ENCODE data around the gene PIP4K2C.

PIP4K2C gene

DNA sequence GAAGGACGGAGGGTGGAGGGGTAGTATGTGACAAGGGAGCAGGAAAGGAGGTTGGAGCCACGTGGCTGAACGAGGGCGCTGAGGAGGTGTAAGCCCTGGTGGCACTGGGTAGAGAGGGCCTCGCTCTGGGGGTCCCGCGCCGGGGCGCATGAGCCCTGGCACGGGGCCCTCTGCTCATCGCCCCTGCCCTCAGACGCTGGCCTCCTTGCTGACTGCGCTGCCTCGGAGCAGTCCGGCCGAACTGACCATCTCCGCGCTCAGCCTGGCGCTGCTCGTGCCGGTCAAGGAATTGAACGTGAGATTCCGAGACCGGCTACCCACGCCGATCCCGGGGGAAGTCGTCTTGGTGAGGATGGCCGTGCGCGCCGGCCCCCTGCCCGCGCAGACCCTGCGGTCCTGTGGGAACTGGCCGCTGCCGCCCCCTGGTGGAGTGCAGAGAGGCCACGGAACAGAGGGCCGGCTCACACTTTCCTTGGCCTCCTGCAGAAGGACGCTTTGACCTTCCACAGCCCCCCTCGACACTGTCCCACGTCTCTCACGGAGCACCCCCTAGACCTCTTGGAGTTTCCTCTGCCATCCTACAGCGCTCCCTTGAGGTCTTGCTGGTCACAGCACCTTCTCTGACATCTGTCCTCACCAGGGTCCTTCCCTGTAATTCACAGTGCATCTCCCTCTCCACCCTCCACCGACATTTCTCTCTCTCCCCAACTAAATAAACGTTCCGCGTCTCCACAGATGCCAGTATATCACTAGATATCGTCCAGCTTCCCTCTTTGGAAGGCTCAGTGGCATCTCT is 30.7 kb downstream of the PIP4K2C start:
- no peak for DNase-seq (ENCODE audit: low read depth)

DNA sequence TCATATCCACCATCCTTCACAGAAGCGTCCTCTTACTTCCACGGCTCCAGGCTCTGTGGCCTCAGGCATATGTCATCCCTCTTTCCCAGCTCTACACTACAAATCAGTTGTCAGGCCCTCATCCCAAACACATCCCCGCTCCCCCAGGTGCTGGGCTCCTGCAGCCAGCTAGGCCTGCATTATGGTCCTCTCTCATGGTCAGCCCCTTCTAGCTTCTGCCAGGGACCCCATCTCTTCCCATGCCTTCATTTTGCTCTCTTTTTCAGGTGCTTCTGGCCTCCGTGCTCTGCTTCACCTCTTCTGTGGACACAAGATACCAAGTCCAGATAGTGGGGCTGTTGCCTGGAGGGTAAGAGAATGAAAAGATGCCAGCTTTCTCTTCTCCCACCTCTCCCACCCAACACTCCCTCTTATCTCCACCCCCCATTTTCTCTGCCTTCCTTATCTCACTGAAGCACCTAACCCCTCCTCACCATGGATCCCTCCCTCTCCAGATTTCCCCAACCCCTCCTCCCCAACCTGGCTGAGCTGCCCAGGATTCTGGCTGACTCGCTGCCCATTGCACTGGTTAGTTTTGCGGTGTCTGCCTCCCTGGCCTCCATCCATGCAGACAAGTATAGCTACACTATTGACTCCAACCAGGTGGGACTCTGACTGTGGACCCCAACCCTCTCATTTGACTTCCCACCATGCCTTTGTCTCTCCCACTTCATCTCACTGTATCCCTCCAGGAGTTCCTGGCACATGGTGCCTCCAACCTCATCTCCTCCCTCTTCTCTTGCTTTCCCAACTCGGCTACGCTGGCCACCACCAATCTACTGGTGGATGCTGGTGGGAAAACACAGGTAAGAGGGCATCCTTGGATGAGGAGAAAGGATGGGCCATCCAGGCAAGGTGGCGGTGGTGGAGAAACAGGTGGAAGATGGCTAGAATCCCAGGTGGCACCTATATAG is 31.6 kb downstream of the PIP4K2C start:
- DNase-seq (ENCODE audit: low read depth) = no peak

DNA sequence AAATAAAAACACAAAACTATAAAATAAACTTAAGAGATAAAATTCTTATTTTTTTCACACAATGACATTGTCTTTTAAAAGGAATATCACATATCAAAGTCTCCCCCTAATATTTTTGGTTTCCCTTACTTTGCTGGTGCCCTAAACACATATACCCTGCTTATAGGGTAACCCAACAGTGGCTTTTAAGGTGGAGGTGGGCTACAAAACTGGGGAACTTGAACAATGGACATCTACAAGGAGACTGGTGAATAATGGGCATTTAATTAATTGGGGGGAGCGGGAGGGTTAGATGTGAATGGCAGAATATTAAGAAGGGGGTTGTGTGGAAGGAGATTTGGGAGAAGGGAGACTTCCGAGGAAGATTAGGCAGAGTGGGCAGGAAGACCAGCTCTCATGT is 32.4 kb downstream of the PIP4K2C start:
- no peak for DNase-seq (ENCODE audit: low read depth)

DNA sequence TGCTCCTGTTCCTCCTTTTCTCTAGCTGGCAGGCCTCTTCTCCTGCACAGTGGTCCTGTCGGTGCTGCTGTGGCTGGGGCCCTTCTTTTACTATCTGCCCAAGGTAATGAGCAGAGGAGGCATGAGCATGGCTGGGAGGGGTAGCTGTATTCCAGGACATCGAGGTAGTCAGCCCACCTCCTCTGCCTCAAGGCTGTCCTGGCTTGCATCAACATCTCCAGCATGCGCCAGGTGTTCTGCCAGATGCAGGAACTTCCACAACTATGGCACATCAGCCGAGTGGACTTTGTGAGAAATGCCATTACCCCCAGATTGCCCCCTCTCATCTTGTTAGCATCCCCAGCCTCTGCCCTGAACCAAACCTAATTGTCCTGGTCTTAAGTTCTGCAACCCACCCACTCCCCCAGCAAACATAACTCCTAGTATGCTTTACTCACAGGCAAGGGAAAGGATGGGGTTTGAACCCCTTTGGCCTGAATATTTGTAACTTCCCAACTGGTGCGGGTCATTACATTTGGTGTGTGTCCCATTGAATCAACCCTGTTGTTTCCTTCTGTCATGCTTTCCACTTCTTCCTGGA is 32.9 kb downstream of the PIP4K2C start:
- DNase-seq (ENCODE audit: low read depth) = no peak

DNA sequence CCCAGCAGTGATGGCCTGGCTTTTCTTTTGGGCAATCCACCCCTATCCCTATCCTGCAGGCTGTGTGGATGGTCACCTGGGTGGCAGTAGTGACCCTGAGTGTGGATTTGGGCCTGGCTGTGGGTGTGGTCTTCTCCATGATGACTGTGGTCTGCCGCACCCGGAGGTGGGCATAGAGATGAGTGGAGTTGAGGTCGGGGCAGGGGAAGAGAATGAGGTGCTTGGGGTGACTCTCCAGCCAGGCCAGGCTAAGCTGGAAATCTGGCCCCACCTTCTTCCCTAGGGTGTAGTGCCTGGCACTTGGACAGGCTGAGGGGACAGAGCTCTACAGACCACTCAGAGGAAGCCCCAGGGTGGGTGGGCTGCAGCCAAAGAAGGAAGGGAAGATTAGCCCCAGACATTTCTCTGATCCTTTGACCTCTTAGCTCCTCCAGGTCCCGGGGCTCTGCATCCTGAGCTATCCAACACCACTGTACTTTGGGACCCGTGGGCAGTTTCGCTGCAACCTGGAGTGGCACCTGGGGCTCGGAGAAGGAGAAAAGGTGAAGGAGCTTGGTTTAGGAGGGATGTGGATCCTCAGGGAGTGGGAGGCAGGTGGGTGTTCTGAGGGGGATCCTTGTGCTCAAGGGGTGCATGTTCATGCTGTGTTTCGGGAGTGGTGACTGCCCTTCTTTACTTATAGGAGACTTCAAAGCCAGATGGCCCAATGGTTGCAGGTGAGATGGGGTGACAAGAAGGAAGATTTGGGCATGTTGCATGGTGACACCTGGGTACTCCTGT is 33.6 kb downstream of the PIP4K2C start:
- no peak for DNase-seq (ENCODE audit: low read depth)

DNA sequence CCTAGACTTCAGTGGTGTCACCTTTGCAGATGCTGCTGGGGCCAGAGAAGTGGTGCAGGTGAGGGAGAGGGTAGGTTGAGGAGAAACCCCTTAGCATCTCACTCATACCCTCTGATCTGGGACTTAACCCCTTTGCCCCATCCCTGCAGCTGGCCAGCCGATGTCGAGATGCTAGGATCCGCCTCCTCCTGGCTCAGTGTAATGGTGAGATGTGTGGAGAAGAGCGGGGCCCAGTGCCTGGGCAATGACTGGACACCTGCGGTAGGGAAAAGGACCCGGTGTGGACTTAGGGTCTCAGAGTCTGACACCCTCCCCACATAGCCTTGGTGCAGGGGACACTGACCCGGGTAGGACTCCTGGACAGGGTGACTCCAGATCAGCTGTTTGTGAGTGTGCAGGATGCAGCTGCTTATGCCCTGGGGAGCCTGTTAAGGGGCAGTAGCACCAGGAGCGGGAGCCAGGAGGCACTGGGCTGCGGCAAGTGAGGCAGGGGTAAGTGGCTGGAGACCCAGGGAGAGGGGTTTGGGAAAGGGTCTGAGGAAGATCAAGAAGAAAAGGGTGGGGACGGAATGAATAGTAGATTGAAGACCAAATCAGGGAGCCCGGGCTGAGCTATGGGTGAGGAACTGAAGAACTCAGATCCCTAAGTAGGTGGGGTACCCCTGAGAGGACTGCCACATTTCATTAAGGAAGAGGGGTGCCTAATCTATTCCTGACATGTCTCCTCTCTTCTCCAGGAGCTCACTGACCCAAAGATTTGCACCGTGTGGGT is 34.5 kb downstream of the PIP4K2C start:
- DNase-seq (ENCODE audit: low read depth) = no peak

DNA sequence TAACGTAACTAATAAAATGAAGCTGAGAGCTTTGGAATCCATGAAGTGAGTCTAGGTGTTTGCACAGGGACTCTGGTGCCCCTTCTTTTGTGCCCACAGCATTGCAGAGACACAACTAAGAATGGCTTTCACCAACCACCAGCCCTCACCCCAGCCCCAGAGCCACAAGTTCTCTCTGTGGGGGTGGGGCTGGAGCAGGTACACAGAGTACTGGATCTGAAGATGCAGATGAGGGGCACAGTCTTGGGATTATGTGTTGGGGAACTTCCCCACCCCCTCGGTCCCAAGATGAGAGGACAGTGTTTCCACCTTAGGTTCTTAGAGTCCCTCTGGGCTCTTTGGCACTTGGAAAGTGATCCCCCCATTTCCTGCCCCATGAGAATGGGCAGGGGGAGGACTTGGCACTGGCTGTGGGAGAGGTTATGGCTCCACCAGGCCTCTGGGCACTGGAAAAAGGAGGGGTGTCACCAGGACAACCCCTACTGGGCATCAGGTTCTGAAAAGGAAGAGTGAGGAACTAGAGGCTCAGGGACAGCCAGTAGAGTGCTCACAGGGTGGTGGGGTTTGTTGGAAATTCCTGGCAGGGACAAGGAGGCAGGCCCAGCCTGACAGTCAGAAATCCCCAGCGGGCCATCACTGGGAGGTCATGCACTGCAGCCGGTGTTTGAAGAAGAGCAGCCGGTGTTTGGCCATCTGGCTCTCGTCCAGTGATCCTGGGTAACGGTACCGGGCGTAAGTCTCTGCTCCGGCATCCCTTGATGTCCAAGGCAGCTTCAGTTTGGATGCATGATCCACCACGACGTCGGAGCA is 35.3 kb downstream of the PIP4K2C start:
- DNase-seq (ENCODE audit: low read depth) = no peak

DNA sequence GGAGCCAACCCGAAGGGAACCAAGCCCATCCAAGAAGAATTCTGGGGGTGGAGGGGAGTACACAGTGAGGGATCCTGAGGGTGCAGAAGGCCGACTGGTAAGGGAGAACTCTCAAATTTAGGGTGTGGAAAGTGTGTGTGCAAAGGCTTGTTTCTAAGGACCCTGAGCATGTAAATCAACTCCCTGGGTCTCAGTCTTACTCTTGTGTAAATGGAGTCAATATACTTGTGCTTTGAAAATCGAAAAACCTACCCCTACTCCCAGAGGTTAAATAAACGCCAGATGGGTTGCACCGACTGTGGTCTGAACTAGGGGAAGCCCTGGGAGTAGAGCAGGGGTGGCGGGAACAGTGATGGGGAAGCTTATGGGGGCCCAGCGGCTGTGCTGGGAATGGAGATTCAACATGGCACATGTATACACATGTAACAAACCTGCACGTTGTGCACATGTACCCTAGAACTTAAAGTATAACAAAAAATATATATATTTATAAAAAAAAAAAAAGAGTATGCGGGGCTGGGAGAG is 36.0 kb downstream of the PIP4K2C start:
- DNase-seq (ENCODE audit: low read depth) = no peak

DNA sequence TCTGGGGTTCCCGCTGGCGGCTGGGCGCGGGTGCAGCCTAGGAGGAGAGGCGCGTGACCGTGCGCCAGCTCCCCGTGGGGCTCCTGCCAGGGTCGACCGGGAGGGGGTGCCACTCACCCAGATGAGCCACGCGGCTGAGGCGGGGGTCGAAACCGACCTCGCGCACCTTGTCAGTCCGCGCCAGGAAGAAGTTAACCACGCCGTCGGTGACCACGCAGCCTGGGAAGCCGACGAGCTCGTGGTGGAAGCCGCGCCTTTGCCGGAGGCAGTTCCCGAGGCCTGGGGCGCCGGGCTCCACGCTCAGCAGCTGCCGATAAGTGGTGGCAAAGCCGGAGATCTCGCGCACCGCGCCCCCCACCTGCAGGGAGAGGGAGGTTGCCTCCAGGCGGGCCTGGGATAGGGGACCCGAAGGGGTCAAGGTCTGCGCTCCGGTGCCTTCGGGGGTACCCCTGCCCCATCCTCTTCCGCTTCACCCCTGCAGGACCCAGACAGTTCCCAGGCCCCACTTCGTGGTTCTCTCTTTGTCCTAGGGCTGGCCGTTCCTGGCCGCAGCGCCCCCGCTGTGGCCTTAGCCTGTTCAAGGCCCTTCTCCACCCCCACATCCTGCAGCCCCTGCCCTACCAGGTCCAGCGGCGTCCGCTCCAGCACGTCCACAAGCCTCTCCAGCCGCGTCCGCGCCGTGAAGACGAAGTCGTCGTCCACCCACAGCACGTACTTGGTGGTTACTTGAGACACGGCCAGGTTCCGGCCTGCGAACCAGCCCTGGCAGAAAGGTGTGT is 36.7 kb downstream of the PIP4K2C start:
- DNase-seq (ENCODE audit: low read depth) = no peak

DNA sequence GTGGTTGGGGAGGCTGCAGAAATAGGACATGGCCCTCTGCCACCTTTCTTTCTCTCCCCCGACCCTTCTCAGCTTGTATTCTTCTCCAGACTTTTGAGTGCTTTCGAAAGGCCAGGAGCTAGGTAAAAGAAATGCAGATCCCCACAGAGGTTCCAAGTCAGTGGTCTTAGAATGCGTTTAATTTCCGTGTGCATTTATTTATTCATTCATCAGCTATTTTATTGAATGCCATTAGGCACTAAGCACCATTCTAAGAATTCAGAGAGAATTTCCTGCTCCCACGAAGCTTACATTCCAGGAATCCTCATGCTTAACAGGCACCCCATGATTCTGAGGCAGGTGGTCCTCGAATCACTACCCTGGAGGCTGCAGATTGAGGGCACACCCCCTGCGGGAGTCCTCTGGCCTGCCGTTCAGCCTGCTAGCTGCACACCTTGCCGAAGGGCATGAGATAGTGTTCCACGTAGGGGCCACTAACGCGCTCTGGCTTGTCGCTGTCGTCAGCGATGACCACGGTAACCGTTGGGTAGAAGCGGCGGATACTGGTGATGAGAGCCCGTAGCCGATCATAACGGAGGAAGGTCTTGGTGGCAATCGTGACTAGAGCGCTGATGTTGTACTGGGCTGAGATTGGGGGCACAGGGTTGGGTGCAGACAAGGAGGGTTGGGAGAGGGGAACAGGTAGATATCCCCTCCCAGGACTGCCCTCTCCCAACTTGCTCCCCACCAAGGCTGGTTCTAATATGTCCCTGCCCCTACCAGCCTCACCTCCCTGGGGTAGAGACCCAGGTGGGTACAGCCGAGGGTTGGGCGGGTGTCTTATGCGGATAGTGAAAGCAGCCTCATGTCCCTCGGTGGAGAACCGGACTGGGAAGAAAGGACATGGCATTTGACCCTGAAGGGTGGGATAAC is 37.5 kb downstream of the PIP4K2C start:
- no peak for DNase-seq (ENCODE audit: low read depth)

DNA sequence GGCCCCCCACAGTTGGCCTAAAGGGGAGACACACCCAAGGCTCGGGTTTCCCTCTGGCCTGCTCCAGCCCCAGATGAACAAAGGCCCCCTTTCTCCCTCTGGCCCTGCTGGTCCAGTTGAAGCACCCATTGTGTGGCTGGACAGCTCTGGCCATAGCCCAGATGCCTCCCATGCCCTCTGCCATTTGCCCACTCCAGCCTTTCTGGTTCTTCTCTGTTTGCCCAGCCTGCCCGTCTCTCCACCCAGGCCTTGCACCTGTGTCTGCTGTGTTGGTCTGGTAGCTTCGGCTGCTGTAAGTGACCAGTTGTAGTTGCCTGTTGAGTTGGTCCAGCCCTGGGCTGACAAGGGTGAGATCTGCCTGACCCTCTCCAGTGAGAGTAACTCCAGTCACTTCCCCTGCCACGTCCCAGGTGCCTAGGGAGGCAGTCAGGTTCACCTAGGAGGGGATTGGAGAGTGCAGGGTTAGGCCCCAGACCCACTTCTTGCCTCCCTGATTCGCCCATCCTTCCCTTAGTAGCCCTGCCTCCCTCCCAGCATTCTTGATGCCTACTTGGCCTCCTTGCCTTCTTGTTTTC is 39.0 kb downstream of the PIP4K2C start:
- no peak for DNase-seq (ENCODE audit: low read depth)

DNA sequence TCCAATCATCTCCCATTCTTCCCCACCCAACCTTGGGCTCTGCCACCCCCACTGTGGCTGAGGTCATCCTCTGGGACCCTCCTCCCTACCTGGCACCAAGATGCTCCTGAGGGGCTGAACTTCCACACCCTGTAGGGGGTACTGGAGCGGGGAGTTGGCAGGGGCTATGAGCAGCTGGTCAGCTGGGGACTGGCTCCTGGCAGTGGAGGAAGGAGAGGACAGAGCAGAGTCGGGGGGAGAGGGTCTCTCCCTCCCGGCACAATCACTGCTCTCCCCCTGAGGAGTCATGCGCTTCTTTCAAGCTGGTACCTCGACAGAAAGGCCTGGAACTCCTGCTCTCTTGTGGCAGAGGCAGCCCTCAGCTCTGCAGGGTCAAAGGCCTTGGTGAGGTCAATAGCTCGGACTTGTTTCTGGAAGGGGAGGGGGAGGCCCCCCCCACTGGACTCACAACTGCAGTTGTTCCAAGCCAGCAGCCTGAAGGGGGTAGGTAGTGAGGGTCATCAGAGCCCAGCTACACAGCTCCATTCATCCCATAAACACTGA is 40.0 kb downstream of the PIP4K2C start:
- no peak for DNase-seq (ENCODE audit: low read depth)

DNA sequence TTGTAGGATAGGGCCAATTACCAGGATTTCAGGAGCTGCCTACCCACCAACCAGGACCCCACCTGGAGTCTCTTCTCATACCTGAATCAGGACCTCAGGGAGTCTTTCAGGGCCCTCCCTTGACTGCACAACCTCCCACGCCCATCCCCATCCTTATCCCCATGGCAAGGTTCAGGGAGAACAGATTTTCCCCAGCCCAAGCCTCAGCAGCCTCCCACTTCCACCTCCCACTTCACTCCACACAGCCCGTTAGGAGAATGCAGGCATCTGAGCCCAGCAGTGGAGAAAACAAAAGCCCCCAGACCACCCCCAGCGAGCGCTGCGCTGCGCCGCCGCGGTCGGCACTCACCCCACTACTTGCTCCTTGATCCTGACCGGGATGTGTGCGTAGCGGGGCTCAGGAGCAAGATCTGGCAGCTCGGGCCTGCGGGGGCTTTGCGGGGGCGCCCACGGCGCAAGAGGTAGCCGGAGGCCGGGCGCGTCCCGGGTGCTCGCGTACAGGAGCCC is 40.6 kb downstream of the PIP4K2C start:
- no peak for DNase-seq (ENCODE audit: low read depth)

DNA sequence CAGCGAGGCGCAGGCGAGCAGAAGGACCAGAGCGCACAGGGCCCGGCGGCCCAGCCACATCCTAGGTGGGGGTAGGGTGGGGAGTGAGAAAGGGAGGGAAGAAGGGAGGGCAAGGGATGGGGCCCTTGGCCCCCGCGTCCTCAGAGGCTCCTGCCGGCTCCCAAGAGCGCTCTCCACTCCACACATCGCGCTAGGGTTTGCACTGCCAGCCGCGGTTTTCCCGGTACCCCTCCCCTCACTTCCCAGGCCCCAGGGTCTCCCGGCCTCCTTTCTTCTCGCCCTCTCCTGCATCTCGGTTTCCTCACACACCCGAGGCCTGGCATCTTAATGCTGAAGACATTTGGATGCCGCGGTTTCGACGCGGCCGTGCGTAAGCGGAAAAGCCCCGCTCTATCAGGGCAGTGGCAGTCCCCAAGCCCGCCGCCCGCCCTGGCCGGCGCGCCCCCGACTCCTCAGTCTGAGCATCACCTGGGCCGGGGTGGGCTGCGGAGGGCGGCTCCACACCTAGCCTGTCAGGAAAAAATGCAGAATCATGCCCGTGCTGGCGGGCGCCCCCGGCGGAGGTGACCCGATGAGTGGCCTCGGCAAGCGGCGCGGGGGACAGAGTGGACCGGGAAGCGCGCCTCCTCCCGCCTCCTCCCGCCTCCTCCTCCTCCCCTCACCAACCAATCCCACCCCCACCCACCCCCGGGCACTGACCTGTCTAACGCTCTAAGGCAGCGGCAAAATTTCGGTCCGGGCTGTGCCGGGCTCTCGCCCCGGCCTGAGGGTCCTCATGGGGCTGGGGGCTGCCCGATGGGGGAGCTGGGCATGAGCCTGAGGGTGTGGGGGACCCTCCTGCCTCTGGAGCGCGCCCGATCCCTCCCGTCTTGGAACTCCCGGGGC is 41.3 kb downstream of the PIP4K2C start:
- no peak for DNase-seq (ENCODE audit: low read depth)

DNA sequence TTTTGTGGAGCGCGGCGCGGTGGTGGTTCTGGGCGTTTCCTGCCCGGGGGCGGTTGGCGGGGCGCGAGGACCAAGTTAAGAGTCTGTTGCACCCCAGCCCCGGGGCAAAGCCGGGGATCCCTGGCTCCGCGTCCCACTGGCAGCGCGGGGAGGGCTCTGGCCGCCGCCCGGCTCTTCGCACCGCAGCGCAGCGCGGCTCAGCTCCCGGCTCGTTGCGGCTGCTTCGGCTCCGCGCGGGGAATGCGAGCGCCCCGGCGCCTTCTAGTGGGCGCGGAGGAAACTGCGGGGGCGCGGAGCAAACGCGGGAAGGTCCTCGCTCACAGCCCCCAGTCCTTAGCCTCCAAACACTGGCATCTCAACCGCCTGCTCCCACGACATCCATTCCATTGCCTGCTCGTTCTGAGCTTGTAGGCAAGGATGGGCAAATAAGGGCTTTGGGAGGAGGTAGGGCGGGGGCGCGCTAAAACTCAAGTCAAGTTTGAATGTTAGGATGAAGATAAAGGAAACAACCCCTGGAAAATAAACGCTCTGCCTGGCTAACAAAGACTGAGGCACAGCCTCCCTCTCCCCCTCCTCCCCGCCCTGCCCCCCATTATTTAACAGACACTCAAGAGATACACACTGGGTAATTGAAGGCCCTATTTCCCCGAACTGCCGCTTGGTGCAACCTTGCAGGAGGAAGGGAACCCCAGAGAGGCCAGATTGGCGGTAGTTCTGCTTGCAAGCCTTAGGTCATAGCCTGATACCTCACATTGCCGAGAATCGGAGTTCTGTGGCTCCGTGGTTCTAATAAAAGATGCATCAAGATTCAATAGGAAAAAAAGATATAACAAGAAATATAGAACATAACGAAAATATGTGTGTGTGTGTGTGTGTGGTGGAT is 42.2 kb downstream of the PIP4K2C start, which contains the start of gene B4GALNT1:
Gene B4GALNT1, minus strand, starts transcription at position 244 of the 883 bp plus-strand sequence. CDS start 1,069 bp downstream, outside the sequence.
- peak; percentile 71 for DNase-seq (ENCODE audit: low read depth)

All from activated T-cell treated with anti-CD3 and anti-CD28 coated beads for 48 hours (primary cell).